ENCODE measurements around the gene LEO1. TPM values are rescaled to one million over a fixed set of nuclear protein-coding genes. Genes with fewer than 3 reads are reported as not detected.

The LEO1 gene
- total RNA-seq, 1 experiment from 2014 or later: 22.5 TPM

DNA sequence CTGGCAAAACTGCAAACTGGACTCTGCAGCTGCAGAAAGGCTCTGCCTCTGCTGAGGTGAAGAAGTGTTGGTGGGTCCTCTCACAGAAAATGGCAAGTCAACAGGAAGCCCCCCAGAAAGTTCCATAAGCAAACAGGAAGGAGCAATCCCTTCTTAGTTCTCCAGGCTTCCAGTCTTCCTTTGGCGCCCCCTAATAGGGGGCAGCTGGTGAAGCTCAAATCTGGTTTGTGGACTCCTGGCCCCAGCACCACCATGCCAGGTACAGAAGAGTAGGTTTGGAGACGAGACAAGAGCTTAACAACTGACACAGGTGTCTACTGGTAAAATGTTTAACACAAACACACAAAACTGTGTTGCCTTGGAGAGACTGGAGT is 35.5 kb downstream of the LEO1 start:
- intact Hi-C loops (cut with micrococcal nuclease; ENCODE audit: unreplicated experiment): no loop called here
- Mint-ChIP-seq H3K4me3 (ENCODE audit: low read depth, unreplicated experiment) (no peak overlapping the region), H3K4me1 (ENCODE audit: low read depth, unreplicated experiment) (no peaks in the 10 kb centered on the region), H3K9me3 (ENCODE audit: low read depth, unreplicated experiment) (no peaks in the 10 kb centered on the region), H3K27me3 (ENCODE audit: unreplicated experiment) (no peaks in the 10 kb centered on the region), H3K27ac (ENCODE audit: unreplicated experiment) (no peak overlapping the region), H3K36me3 (ENCODE audit: insufficient read depth, unreplicated experiment) (peaks cover 33% of the 10 kb centered on the region)
- no TSS peak for BruUV-seq (replicated peaks)
- CTCF ChIA-PET: interaction anchor here (0.9 kb wide), 1 partner anchor 9 kb away, joined by 3 read pairs; no protein-coding TSS in a partner anchor
- no peak for DNase-seq
- TF ChIP-seq, protein P1, sequence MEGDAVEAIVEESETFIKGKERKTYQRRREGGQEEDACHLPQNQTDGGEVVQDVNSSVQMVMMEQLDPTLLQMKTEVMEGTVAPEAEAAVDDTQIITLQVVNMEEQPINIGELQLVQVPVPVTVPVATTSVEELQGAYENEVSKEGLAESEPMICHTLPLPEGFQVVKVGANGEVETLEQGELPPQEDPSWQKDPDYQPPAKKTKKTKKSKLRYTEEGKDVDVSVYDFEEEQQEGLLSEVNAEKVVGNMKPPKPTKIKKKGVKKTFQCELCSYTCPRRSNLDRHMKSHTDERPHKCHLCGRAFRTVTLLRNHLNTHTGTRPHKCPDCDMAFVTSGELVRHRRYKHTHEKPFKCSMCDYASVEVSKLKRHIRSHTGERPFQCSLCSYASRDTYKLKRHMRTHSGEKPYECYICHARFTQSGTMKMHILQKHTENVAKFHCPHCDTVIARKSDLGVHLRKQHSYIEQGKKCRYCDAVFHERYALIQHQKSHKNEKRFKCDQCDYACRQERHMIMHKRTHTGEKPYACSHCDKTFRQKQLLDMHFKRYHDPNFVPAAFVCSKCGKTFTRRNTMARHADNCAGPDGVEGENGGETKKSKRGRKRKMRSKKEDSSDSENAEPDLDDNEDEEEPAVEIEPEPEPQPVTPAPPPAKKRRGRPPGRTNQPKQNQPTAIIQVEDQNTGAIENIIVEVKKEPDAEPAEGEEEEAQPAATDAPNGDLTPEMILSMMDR (IDR thresholded peaks at IDR 0.05; ENCODE audit: unreplicated experiment): no peak

DNA sequence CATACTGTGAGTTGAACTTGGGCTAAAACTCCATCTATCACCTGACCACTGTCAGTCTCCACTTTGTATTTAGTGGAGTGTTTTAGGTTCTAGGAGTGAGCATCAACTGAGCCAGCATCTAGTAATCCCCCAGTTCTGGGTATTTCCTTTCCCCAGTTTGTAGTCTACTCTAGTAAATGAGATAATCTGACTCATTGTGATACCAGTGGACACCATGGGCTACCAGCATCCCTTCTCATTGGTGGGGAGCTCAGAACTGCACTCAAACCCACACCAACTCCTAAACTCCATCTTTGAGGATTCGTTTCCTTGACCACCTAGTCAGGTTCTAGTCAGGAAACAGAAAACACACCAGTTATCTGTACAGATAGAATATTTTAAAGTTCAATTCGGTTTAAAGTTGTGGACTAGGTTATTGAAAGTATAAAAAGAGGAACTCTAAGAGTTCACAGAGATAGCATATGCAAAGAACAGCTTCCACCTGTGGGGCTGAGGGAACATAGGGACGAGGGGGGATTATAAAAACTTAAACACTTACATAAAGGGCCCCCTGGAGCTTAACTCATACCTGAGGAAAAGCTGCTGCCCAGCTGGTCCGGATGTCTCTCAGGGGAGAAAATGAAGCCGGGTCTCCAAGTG is 36.0 kb downstream of the LEO1 start:
- no peak for DNase-seq
- intact Hi-C loops (cut with micrococcal nuclease; ENCODE audit: unreplicated experiment): no loop called here
- no peak overlapping the region for H3K27ac Mint-ChIP-seq (ENCODE audit: unreplicated experiment)
- no peaks in the 10 kb centered on the region for H3K4me1 Mint-ChIP-seq (ENCODE audit: low read depth, unreplicated experiment)
- BruUV-seq (replicated peaks): no TSS peak
- H3K27me3 Mint-ChIP-seq (ENCODE audit: unreplicated experiment): no peaks in the 10 kb centered on the region
- CTCF ChIA-PET: interaction anchor here (0.9 kb wide), 1 partner anchor 9 kb away, joined by 3 read pairs; no protein-coding TSS in a partner anchor
- TF ChIP-seq, protein P1 (IDR thresholded peaks at IDR 0.05; ENCODE audit: unreplicated experiment): no peak
- H3K4me3 Mint-ChIP-seq (ENCODE audit: low read depth, unreplicated experiment): no peak overlapping the region
- peaks cover 33% of the 10 kb centered on the region for H3K36me3 Mint-ChIP-seq (ENCODE audit: insufficient read depth, unreplicated experiment)
- H3K9me3 Mint-ChIP-seq (ENCODE audit: low read depth, unreplicated experiment): no peaks in the 10 kb centered on the region

DNA sequence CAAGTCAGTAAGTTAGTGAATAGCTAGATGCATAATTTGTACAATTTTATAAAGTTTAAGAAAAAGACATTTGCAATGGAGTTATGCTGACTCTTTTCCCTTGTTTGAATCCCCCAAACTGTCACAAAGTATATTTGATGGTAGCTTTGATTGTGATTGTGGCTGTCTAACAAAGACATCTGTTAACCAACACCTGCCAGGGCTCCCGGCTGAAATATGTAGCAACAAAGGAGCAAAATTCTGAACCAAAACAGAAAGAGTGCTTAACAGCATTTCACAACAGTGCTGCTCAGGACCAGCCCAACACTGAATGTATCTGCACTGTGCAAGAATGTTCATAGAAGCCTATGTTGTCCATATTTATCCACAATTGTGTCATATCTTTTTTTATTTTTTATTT is 39.4 kb downstream of the LEO1 start:
- intact Hi-C loops (cut with micrococcal nuclease; ENCODE audit: unreplicated experiment): no loop called here
- DNase-seq: no peak
- CTCF ChIA-PET: no interaction called here
- Mint-ChIP-seq H3K27ac (ENCODE audit: unreplicated experiment) (no peak overlapping the region), H3K4me3 (ENCODE audit: low read depth, unreplicated experiment) (no peak overlapping the region), H3K27me3 (ENCODE audit: unreplicated experiment) (no peaks in the 10 kb centered on the region), H3K36me3 (ENCODE audit: insufficient read depth, unreplicated experiment) (peaks cover 15% of the 10 kb centered on the region), H3K4me1 (ENCODE audit: low read depth, unreplicated experiment) (no peaks in the 10 kb centered on the region), H3K9me3 (ENCODE audit: low read depth, unreplicated experiment) (no peaks in the 10 kb centered on the region)
- BruUV-seq (replicated peaks): no TSS peak
- TF ChIP-seq, protein P1 (IDR thresholded peaks at IDR 0.05; ENCODE audit: unreplicated experiment): no peak

DNA sequence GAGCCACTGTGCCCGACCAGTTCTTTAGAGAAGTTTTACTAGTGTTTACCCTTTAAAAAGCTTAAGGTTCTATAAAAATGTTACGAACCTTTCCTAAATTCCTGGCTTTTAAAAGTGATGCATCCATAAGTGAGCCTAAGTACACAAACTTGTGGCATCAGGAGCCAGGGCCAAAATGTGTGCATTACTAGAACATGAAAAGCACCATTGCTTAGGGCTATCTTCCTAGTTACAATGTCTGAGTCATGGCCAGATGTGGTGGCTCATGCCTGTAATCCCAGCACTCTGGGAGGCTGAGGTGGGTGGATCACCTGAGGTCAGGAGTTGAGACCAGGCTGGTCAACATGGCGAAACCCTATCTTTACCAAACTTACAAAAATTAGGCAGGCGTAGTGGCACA is 39.9 kb downstream of the LEO1 start:
- CTCF ChIA-PET: no interaction called here
- Mint-ChIP-seq H3K27me3 (ENCODE audit: unreplicated experiment) (no peaks in the 10 kb centered on the region), H3K27ac (ENCODE audit: unreplicated experiment) (no peak overlapping the region), H3K36me3 (ENCODE audit: insufficient read depth, unreplicated experiment) (peaks cover 14% of the 10 kb centered on the region), H3K9me3 (ENCODE audit: low read depth, unreplicated experiment) (no peaks in the 10 kb centered on the region), H3K4me3 (ENCODE audit: low read depth, unreplicated experiment) (no peak overlapping the region), H3K4me1 (ENCODE audit: low read depth, unreplicated experiment) (no peaks in the 10 kb centered on the region)
- no peak for DNase-seq
- TF ChIP-seq, protein P1 (IDR thresholded peaks at IDR 0.05; ENCODE audit: unreplicated experiment): no peak
- BruUV-seq (replicated peaks): no TSS peak
- intact Hi-C loops (cut with micrococcal nuclease; ENCODE audit: unreplicated experiment): no loop called here

Data from Calu3 (cell line).